GM21360 (cell line): ENCODE measurements around the gene NHERF2.
"Not testable (repeated sequence)": the region's sequence is repeated elsewhere in the genome, so short reads cannot be mapped to it uniquely, and the experiment has no call there.

Experiments used
- ATAC-seq: cut with Tn5 transposase; IDR thresholded peaks from one replicate; pipeline ENCODE4 v1.9.1; 2021; ENCODE audit warnings: mild to moderate bottlenecking, moderate library complexity; ENCODE audit not compliant: unreplicated experiment

The NHERF2 gene

DNA sequence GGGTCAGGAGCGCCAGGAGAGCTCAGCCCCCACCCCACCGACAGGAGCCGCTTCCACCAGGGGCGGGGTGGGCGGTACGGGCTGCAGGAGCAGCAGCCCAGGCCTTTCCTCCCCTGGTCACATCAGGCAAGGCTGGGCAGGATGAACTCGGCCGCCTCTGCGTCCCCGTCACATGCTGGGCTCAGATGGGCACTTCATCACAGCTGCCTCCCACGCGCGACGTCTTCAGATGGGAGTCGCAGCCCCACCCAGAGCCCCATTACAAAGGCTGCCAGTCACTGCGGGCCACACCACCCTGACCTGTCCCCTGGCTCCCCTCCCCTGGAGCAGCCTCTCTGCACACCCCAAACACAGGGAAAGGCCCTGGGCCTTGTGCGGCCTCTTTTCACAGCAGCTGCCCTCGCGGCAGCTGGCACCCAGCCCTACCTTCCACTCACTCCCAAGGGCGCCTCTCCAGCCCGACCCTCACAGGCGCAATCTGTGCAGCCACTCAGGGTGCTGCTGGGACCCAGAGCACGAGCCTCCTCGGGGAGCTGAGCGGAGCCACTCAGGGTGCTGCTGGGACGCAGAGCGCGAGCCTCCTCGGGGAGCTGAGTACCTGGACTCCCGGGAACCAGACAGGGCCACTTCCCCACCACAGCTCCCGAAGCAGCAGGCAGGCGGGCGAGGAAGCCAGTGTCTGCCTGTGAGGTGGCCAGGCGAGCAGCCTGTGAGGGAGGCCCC, 21.7 kb upstream of the NHERF2 start:
- ATAC-seq: no peak

DNA sequence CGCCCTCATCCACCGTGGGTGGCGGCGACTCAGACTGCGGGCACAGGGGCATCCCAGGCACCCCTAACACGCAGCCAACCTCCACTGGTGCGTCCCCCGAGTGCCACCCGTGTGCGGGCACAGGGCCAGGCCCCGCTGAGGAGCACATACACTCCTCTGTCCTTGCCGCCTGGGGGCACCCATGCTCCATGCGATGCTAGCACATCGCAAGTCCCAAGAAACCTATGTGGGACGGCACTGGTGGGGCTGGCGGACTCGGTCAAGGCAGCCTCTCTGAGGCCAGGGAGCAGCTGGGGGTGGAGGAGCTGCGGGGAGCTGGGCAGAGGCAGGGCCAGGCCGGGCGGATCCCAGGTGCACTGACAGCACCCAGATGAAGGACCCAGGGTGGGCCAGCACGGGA, 21.1 kb upstream of the NHERF2 start:
- no peak for ATAC-seq

DNA sequence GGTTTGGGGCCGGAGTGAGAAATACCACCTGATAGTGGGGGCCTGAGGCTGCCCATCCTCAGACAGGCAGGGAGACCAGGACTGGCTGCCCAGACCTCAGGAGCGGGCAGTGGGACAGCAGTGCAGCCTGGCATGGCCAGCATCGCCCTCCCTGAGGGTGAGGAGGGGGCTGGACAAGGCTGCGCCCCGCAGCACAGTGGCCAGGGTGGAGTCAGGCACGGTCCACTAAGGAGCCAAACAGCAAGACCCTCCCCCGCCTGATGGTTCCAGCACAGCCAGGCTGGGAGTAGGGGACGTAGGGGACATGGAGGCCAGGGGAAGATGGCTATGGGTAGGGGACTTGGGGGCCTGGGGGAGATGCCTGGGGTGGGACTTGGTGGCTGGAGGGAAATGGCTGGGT, 20.4 kb upstream of the NHERF2 start:
- no peak for ATAC-seq

DNA sequence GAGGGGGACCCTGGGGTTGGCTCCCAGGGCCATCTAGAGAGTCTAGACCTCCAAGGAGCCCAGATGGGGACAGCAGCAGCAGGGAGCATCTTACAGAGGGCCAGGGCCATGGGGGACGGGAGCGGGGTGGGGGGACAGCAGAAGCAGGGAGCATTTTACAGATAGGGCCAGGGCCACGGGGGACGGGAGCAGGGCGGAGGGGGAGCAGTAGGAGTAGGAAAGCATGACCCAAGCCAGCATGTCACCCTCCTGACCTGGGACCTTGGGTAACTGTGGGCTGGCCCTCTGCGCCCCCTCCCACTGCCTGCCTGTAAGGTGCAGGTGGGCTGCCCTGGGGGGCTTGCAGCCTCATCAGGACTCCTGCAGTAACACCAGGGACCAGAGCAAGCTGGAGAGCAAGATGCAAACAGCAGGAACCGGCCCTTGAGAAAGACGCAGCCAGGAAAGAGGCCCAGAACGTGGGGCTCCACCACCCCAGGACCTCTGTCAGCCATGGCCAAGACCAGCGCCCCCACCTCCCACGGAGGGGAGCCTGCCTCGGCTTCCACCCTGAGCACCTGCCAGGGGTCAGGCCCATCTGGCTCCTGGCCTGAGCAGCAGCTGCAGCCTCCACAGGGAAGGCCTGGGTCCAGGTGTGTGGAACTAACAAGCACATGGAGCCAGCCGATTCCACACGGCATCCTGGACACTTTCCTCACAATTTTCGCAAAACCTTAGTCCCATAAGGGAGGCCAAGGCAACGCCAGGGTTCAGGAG, 19.4 kb upstream of the NHERF2 start:
- no peak for ATAC-seq

DNA sequence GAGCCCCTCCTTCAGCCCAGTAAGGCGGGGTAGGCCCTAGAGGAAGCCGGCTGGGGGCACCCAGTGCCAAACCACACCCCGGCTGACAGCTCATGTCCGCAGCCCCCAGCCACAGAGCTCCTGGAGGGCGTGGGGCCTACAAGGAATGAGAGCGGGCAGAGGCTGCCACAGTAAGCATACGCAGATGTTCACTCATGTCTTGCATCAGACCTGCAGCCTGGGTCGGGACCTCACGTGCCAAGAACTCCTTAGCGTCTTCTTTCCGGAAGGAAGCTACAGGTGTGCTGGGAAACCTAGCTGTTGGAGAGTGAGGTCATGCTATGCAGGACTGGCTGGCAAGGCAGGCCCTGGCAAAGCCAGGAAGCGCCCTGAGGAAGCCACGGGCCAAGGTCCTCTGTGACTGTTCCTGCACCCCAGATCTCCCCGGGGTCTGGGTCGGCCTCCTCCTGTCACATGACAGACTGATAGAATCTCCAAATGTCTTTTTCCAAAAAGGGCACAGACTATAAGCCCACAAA, 18.6 kb upstream of the NHERF2 start:
- no peak for ATAC-seq

DNA sequence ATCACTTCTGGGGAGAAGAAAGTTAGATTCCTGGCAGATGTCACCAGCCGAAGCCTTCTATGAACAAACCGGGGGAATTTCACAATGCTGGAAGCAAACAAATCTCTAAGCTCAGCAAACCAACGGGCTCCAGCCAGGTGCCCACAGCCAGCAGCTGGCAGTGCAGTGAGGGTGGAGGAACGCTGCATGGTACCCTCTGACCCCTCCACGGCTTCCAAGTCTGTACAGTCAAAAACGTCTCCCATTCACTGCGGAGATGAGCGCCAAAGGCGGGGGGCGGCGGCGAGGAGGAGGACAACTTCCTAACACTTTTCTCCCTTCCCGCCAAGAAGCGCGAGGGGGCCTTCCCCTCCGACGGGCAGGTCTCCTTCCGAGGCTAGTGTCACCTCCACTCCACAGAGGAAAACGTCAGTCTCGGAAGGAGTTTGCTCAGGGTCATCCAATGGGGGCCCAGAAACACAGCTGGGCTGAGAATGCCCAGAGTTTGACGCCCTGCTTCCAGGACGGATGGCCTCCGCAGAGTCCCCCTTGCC, 18.0 kb upstream of the NHERF2 start:
- ATAC-seq: no peak

DNA sequence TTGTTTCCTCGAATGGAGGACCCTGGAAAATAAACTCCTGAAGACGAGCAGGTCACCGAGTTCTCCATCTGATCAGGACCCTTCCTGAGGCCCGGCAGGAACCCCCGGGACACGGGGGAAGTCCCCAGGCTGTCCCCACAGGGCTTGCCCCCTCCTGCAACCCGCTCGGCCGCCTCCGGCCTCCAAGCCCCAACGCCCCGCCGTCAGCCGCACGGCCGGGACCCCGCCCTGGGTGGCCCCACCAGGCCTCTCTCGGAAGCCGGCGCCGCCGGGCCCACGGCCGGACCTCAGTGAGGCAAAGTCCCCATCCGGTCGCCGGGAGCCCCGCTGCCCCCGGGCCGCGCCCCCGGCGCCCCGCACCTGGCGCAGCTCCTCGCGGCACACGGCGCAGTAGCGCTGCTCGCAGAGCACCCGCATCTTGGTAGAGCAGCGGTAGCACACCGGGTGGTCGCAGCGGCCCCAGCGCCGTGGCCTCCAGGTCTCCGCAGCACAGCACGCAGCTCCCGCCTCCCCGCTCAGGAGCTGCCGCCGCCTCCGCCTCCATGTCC, 17.5 kb upstream of the NHERF2 start:
- ATAC-seq: peak; percentile 29

DNA sequence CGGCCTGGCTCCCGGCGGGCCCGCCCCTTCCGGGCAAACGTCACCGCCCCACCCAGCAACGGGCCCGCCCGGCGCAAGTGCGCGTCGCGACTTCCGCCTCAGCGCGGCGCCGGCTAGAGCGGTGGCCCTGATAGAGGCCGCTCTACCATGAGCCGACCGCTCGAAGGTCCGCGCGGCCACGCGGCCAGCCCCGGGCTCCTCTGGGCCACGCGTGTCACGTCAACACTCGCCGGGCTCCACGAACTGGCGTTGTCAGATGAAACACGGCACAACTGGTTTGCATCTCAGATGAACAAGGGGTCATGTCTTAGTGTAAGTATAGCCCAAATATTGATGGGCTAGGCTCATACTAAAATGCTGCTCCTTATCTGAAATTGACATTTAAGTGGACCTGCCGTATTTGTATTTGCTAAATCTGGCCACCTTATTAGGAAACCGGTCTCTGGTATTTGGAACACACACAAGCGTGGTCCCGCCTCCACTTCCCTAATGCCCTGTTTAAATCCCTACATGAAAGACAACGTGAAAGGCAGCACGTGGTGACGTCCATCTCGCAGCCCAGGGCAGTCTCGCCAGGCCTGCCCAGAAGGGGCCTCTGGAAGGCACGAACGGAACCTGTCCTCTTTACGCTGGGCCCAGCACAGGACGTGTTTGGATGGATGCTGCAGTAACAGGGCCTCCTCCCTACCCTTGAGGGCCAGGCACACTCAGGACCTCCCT, 16.8 kb upstream of the NHERF2 start, which contains the start of gene ZNF598:
Gene ZNF598, minus strand, starts transcription at position 31 of the 720 bp plus-strand sequence.
- ATAC-seq: peak; percentile 82

DNA sequence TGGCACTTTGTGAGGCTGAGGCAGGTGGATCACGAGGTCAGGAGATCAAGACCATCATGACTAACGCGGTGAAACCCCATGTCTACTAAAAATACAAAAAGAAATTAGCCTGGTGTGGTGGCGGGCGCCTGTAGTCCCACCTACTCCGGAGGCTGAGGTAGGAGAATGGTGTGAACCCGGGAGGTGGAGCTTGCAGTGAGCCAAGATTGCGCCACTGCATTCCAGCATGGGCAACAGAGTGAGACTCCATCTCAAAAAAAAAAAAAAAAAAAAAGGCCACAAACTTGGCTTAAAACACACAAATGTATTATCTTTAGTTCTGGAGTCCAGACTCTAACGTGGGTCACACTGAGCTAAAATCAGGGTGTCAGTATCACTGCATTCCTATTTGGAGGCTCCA, 15.0 kb upstream of the NHERF2 start:
- ATAC-seq: not testable (repeated sequence)

DNA sequence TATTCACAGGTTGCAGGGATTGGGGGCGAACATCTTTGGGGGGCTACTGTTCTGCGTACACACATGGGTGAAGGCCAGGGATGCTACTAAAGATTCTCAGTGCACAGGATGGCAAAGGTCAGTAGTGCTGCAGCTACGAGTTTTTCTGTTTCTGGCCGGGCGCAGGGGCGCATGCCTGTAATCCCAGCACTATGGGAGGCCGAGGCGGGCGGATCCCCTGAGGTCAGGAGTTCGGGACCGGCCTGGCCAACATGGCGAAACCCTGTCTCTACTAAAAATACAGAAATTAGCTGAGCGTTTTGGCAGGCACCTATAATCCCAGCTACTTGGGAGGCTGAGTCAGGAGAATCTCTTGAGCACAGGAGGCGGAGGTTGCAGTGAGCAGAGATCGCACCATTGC, 13.2 kb upstream of the NHERF2 start:
- ATAC-seq: no peak

DNA sequence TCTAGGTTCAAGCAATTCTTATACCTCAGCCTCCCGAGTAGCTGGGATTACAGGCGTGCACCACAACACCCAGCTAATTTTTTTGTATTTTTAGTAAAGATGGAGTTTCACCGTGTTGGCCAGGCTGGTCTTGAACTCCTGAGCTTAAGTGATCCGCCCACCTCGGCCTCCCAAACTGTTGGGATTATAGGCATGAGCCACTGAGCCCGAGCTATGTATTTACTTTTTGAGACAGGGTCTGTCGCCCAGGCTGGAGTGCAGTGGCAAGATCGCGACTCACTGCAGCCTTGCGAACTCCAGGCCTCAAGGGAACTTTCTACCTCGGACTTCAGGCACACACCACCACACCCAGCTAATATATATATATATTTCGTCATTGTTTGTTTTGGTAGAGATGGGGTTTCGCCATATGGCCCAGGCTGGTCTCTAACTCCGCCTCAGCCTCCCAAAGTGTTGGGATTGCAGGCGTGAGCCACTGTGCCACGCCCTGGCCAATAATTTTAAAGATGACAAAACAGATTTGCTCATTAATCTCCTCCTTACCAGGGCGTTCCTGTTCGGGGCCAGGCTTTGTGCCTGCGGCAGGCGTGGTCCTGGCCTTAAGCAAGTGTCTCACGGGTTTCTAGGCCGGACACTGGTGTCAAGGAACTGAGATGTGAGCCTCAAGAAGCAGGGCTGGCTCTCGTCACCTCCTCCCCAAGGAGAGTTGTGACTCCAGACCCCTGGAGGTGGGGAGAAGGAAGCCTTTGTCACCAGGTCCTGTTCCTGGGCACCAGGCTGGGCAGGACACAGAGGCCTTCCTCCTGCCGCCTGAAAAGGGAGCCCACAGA, 11.4 kb upstream of the NHERF2 start:
- ATAC-seq: no peak

DNA sequence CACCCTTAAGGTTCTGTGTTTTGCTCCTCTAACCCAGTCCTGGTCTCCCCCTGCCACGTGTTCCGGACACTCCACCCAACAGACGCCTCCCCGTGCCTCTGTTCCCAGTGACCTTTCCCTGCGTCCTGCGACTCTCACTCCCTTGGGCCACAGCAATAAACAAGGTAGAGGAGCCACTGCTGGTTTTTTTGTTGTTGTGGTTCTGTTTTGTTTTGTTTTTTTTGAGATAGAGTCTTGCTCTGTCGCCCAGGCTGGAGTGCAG, 10.8 kb upstream of the NHERF2 start:
- no peak for ATAC-seq

DNA sequence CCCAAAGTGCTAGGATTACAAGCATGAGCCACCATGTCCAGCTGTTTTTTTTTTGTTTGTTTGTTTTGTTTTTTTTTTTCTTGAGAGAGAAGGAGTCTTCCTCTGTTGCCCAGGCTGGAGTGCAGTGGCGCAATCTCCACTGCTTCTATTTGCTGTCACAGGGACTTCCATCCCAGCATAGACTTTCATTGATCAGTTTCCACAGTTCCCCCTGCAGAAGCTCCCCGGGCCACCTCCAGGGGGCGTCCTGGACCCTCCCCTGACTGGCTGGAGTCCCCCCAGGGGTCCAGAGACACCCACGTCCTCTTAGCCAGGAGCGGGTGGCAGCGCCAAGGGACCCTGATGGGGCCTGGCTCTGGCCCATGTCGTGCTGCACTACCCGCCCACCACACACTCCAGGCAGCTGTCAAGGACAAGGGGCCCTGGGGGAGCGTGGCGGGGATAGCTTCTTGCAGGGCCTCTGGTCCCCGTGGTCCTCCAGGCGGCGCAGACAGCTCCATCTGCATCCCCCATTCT, 10.2 kb upstream of the NHERF2 start:
- ATAC-seq: no peak

DNA sequence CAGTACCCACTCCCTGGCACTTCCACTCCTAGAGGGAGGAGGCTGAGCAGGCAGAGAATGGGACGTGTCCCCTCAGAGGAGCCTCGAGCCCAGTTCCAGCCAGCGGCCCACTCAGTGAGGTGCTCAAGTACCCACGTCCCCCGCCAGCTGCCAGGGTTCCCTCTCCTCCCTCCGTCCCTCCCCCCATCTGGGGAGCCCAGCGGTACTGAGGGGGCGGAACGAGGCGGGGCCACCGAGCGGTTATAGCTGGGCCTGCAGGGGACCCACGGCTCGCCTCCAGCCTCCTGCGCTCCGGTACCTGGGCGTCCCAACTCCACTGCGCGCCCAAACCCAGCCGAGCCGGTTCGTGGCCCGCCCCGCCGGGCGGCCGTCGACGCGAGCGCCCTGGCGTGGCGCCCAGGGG, 7.2 kb upstream of the NHERF2 start, which contains the start of gene NPW:
Gene NPW, plus strand, starts transcription at position 268 of the 403 bp plus-strand sequence.
- ATAC-seq: no peak

DNA sequence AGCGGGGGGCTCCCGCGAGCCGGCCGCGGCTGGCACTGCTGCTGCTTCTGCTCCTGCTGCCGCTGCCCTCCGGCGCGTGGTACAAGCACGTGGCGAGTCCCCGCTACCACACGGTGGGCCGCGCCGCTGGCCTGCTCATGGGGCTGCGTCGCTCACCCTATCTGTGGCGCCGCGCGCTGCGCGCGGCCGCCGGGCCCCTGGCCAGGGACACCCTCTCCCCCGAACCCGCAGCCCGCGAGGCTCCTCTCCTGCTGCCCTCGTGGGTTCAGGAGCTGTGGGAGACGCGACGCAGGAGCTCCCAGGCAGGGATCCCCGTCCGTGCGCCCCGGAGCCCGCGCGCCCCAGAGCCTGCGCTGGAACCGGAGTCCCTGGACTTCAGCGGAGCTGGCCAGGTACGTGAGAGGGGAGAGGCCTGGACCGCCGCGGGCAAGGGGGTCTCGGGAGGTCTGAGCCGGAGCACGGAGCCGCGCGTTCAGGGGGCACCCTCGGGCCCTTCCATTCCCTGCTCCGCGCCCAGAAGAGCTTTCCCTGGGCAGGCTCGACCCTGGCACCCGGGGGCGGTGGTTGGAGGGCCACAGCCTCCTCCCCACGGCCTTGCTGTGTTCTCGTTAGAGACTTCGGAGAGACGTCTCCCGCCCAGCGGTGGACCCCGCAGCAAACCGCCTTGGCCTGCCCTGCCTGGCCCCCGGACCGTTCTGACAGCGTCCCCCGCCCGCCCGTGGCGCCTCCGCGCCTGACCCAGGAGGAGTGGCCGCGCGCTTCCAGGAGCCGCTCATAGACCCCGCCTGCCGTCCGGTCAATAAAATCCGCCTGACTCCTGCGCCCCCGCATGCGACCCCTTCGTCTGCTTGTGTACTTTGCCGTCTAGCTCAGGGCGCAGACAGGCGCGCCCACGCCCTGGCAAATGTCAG, 6.5 kb upstream of the NHERF2 start:
- ATAC-seq: no peak

DNA sequence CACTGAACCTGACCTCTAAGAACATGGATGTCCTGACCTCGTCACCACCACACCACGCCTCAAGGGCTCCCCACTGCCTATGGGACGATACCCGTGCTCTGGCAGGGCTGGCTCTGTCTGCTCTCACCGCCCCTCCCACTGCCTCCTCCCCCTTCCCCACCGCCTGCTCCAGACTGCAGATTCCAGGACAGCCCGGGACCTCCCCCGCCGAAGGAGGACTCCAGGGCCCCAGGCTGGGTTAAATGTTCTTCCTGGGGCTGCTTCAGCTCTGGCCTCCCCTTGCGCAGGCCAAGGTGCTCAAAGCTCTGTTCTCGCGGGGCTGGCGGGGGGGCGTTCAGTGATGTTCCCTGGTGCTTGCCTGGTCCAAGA, 4.0 kb upstream of the NHERF2 start:
- ATAC-seq: peak; percentile 14

DNA sequence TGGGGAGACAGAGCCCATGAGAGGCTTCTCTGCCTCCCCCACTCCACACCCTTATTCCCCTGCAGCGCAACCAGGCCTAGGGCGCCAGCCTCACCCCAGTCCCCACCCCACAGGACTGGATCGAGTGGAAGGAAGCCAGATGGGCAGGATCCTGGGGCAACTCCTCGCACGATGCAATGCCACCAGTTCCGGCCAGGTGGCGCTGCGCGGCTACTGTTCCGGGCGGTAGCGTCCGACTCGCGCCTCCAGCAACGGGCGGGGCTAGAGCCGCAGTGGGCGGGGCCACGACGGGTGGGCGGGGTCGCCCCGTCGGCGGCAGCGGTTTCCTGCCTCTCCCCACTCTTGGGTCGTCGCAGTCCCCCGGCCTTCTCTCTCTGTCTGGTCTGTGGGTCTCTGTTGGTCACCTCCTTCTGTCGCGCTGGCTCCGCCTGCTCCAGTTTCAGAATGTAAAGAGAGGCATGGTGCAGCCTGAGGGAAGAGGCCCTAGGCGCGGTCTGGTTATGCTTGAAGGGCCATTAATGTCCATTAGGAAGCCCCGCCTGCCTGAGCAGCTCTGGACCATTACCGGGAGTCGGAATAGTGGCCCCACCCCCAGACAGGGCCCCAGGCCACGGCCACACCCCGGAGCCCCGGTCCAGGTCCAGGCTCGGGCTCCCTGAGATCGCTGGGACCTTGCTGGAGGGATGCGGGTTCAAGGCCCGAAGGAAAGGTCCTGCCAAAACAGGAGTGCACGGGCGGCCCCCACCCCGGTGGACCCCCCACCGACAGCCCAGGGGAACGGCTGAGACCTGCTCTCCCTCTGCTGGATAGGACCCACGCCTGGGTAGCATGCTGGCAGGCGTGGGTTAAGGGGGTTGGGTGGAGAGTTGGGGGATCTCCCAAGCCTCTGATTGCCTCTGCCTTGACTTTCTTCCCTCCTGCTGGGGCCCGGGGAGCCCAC, 3.3 kb upstream of the NHERF2 start:
- ATAC-seq: peak; percentile 62

DNA sequence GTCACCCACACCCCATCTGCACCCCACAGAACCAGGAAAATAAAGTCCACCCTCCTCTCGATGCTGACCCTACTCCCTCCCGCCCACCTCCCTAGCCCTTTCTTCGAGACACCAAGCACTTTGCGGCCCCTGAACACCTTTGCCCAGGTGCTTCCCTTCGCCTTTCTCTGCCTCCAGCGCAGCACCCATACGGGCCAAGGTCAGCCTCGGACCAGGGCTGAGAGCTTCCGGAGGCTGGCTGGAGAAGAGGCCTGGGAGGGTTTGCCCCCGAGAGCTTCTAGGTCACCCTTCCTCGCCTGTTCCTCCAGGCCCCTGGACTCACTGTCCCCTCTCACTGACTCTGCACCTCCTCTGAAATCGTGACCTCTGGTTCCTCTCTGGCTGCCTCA, 2.7 kb upstream of the NHERF2 start:
- no peak for ATAC-seq
